Kidney epithelial cell (primary cell): ENCODE data around the gene ARL13A. TPM values are rescaled to one million over a fixed set of nuclear protein-coding genes. Genes with fewer than 3 reads are reported as not detected.
"Not testable (repeated sequence)": the region's sequence is repeated elsewhere in the genome, so short reads cannot be mapped to it uniquely, and the experiment has no call there.

ENCODE experiments used
- DNase-seq: peaks from one replicate; pipeline ENCODE4 v3.0.0-alpha.2; 2010; ENCODE audit warnings: low read depth
- H3K27me3 ChIP-seq: 2 replicates; pipeline ENCODE4 v1.6.0; 2011; ENCODE audit warnings: low read length; ENCODE audit not compliant: control insufficient read depth, insufficient read depth
- H3K36me3 ChIP-seq: 2 replicates; pipeline ENCODE4 v1.5.1; 2011; ENCODE audit warnings: low read length; ENCODE audit not compliant: control insufficient read depth, insufficient read depth
- H3K4me3 ChIP-seq: 2 replicates; pipeline ENCODE4 v1.5.1; 2011; ENCODE audit warnings: low read depth, mild to moderate bottlenecking, control low read depth, low read length
- total RNA-seq: library from RNA; depleted of rRNA; stranded (reverse); fragments of >200 nt; gene quantifications from 2 replicates; pipeline ENCODE4 v1.2.3, GENCODE V29; 2015
- TF ChIP-seq, protein P1 (sequence below): IDR thresholded peaks from 2 replicates; pipeline ENCODE4 v1.5.1; 2011; ENCODE audit warnings: mild to moderate bottlenecking, moderate library complexity, low read length, control low read depth, inconsistent platforms; ENCODE audit not compliant: insufficient read depth, poor library complexity, severe bottlenecking

ARL13A gene
- total RNA-seq, 1 donor from 2014 or later: not detected

- no peaks in the 10 kb centered on the region for H3K27me3 ChIP-seq
- peak; percentile 56 for DNase-seq
- H3K36me3 ChIP-seq: no peaks in the 10 kb centered on the region
- no peak overlapping the region for H3K4me3 ChIP-seq
- TF ChIP-seq, protein P1, sequence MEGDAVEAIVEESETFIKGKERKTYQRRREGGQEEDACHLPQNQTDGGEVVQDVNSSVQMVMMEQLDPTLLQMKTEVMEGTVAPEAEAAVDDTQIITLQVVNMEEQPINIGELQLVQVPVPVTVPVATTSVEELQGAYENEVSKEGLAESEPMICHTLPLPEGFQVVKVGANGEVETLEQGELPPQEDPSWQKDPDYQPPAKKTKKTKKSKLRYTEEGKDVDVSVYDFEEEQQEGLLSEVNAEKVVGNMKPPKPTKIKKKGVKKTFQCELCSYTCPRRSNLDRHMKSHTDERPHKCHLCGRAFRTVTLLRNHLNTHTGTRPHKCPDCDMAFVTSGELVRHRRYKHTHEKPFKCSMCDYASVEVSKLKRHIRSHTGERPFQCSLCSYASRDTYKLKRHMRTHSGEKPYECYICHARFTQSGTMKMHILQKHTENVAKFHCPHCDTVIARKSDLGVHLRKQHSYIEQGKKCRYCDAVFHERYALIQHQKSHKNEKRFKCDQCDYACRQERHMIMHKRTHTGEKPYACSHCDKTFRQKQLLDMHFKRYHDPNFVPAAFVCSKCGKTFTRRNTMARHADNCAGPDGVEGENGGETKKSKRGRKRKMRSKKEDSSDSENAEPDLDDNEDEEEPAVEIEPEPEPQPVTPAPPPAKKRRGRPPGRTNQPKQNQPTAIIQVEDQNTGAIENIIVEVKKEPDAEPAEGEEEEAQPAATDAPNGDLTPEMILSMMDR: no peak
Measured at GRCh38 chrX:100995469-100995868, 26.0 kb downstream of the ARL13A start.

- Histone ChIP-seq H3K4me3 (no peak overlapping the region), H3K27me3 (no peaks in the 10 kb centered on the region), H3K36me3 (no peaks in the 10 kb centered on the region)
- DNase-seq: no peak
- TF ChIP-seq, protein P1: no peak
Measured at GRCh38 chrX:100999451-100999850, 29.9 kb downstream of the ARL13A start.

DNA sequence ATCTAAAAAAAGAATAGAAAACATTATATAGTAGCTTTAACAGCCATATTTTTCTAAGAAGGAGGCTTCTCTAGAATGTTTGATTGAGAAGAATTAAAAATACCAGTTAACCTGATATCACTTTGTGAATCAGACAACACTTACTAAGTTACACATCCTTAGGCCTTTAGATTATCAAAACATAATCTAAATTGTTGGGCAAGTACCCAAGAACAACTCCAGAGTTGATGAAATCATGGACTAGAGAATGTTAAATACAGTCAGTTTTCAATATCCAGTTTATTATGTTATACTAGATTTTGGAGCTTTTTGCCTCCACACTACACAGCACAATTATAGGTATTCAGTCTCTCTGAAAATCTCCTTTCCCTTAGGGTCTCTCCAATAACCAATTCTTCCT lies 39.6 kb downstream of the ARL13A start:
- TF ChIP-seq, protein P1: no peak
- Histone ChIP-seq H3K4me3 (no peak overlapping the region), H3K27me3 (no peaks in the 10 kb centered on the region), H3K36me3 (no peaks in the 10 kb centered on the region)
- DNase-seq: no peak

- not testable (repeated sequence) for H3K27me3 ChIP-seq, H3K36me3 ChIP-seq, DNase-seq, H3K4me3 ChIP-seq
Measured at GRCh38 chrX:101012031-101012430, 42.5 kb downstream of the ARL13A start.

DNA sequence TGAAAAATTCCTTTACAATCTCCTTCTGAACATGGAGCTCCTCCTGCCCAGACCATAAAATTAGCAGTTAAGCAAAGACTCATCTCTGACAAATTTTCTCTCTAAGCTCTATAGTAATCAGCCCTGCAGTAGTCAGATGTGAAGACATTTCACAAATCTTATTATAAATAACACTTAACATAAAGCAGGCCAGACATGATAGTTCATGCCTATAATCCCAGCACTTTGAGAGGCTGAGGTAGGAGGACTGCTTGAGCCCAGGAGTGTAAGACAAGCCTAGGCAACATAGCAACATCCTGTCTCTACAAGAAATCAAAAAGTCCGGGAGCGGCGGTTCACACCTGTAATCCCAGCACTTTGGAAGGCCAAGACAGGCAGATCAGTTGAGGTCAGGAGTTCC lies 52.5 kb downstream of the ARL13A start:
- TF ChIP-seq, protein P1: no peak
- no peak for DNase-seq
- Histone ChIP-seq H3K27me3 (no peaks in the 10 kb centered on the region), H3K4me3 (no peak overlapping the region), H3K36me3 (no peaks in the 10 kb centered on the region)

DNA sequence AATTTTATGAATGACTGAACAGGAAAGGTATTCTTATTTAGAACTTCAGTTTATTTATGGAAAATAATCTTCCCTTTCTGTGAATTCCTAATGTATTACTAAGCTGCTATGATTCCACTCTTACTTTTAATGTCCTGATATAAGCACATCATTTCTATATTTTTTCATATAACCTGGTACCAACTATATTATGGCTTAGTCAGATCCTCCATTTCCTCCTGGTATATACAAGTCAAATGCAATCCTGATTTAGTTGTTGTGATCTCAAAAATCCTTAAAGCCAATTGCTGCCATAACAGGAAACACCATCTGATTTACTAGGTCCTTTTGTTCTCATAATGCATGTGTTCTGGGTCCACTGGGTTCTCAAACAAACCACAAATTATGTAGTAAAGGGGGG lies 55.6 kb downstream of the ARL13A start:
- no peaks in the 10 kb centered on the region for H3K27me3 ChIP-seq
- H3K4me3 ChIP-seq: no peak overlapping the region
- H3K36me3 ChIP-seq: no peaks in the 10 kb centered on the region
- DNase-seq: no peak
- TF ChIP-seq, protein P1: no peak

DNA sequence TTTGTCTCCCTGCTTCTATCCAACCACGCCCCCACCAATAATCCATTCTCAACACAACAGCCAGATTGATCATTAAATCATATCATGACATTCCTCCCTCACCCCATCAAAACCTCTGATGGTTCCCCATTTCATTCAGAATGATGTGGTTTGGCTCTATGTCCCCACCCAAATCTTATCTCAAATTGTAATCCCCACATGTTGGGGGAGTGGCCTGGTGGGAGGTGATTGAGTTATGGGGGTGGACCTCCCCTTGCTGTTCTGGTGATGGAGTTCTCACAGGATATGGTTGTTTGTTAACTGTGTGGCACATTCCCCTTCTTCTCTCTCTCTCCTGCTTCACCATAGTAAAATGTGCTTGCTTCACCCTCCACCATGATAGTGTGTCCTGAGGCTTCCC lies 59.1 kb downstream of the ARL13A start:
- Histone ChIP-seq H3K36me3 (no peaks in the 10 kb centered on the region), H3K4me3 (no peak overlapping the region), H3K27me3 (no peaks in the 10 kb centered on the region)
- no peak for DNase-seq
- TF ChIP-seq, protein P1: no peak
